Fibroblast of the aortic adventitia (primary cell): ENCODE measurements around the gene PKDREJ. TPM values are rescaled to one million over a fixed set of nuclear protein-coding genes. Genes with fewer than 3 reads are reported as not detected.

Source experiments
- DNase-seq: peaks from one replicate; pipeline ENCODE4 v3.0.0-alpha.2; 2010; ENCODE audit warnings: low read depth
- H3K4me3 ChIP-seq: 2 replicates; pipeline ENCODE4 v1.5.1; 2011; ENCODE audit warnings: low read depth, mild to moderate bottlenecking, control low read depth, low read length, moderate library complexity
- total RNA-seq: library from RNA; depleted of rRNA; stranded (reverse); fragments of >200 nt; gene quantifications from 2 replicates; pipeline ENCODE4 v1.2.3, GENCODE V29; 2012; ENCODE audit warnings: low replicate concordance
- TF ChIP-seq, protein P1 (sequence below): IDR thresholded peaks from 2 replicates; pipeline ENCODE4 v1.5.1; 2011; ENCODE audit warnings: mild to moderate bottlenecking, low read length, control low read depth, inconsistent platforms; ENCODE audit not compliant: insufficient read depth

The PKDREJ gene
- total RNA-seq, 1 donor, result 0.09 TPM

DNA sequence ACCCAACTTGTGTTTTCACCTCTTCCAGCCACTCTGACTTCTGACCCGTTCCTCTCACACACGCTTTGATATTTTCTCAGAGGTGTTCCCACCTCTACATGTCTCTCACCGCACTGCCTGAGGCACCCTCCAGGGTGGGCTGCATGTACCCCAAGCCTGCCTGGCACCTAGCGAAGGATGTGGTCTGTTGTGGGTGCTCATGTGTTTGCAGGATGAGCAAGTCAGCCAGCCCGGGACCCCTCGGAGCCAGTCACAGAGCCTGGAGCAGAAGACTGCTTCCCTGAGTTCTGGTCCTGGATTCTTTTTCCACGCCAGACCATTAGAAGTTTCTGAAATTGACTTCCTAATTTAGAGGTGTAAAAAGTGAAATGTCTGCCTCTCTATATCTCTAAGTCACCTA is 37.3 kb upstream of the PKDREJ start:
- no peak overlapping the region for H3K4me3 ChIP-seq
- TF ChIP-seq, protein P1, sequence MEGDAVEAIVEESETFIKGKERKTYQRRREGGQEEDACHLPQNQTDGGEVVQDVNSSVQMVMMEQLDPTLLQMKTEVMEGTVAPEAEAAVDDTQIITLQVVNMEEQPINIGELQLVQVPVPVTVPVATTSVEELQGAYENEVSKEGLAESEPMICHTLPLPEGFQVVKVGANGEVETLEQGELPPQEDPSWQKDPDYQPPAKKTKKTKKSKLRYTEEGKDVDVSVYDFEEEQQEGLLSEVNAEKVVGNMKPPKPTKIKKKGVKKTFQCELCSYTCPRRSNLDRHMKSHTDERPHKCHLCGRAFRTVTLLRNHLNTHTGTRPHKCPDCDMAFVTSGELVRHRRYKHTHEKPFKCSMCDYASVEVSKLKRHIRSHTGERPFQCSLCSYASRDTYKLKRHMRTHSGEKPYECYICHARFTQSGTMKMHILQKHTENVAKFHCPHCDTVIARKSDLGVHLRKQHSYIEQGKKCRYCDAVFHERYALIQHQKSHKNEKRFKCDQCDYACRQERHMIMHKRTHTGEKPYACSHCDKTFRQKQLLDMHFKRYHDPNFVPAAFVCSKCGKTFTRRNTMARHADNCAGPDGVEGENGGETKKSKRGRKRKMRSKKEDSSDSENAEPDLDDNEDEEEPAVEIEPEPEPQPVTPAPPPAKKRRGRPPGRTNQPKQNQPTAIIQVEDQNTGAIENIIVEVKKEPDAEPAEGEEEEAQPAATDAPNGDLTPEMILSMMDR, result no peak
- no peak for DNase-seq

DNA sequence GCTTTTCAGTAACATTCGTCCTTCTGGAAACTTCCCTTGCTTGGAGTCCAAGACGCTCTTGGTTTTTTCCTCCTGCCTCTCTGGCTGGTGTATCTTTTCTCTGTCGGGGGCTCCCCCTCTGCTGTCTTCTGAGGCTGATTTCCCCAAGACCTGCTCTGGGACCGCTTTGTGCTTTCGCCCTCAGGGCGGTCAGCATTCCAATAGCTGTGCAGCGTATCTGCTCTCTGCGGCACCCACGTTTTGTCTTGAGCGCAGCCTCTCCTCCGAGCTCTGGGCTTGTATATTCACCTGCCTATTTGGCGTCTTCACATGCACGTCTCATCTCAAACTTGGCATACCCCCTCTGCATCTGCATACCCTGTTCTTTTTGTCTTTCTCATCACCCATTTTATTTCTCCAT is 36.0 kb upstream of the PKDREJ start:
- TF ChIP-seq, protein P1, result no peak
- no peak overlapping the region for H3K4me3 ChIP-seq
- DNase-seq, result no peak

DNA sequence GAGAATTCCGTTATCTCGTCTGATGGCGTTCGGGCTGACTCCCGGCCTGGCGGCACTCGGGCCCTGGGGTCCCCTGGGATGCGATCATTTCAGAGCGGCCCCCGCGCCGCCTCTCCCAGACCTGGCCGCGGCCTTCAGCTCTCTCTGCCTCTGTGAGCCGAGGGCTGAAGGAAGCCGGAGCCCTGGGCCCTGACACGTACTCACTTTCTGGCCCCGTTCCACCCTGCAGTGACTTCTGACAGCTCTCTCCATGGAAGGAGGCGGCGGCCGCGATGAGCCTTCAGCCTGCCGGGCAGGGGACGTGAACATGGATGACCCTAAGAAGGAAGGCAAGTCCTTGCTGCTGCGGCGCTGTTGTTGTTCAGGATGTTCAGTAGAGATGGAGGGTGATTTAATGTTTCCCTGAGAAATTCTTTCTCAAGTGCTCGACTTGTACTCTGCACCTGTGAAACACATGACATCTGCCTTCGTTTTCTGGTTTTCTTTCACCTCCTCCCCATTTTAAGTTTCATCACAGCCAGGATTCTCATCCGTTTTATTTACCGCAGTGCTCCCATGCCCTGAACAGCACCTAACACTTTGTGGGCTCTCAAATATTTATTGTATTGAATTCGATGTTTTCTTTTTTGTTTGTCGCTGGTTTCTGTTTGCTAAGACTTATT is 34.1 kb upstream of the PKDREJ start:
- peak; percentile 20 for DNase-seq
- peak overlapping the region; percentile 76 for H3K4me3 ChIP-seq
- TF ChIP-seq, protein P1, result no peak

DNA sequence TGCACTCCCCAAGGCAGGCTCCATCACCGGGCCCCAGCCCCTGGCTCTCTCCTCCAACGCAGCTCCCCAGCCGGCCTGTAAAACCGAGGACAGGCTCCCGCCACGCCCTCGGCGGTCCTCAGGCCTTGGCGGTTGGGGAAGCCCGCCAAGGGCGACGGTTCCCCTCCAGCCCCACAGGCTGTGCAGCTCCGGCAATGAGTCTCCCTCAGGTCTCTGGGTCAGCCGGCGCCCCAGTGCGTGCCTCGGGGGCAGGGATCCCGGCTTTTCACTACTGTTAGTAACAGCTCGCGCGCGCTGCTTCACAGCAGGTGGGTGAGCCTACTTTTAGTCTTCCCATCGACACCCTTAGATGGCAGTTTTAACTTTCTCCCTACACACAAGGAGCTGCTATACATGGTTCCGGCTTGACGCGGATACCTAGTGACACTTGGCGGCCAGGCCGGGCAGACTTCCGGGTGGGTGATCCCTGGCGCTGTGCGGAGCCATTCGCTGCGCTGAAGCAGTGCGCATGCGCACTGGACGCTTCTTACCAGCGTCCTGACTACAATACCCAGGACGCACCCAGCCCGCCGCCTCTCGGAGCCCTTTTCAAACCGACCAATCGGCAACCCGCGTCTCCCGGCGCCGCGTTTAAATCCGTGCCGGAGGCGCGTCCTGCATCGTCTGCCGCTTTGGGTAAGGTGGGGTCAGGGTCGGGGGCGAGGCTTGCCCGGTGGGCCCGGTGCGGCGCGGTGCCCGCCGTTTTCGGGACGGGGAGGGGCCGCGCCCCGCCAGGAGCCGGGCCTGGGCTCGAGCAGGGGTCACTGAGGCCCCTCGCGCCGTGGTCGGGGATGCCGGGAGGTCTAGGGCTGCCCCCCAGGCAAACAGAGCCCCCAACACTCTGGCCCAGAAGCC is 33.4 kb upstream of the PKDREJ start, which contains the start of gene GTSE1:
Gene GTSE1 (plus strand): TSS at position 614 of the 894 bp plus-strand sequence. CDS start 531 bp downstream, outside the sequence.
- DNase-seq, result peak; percentile 97
- TF ChIP-seq, protein P1, result no peak

DNA sequence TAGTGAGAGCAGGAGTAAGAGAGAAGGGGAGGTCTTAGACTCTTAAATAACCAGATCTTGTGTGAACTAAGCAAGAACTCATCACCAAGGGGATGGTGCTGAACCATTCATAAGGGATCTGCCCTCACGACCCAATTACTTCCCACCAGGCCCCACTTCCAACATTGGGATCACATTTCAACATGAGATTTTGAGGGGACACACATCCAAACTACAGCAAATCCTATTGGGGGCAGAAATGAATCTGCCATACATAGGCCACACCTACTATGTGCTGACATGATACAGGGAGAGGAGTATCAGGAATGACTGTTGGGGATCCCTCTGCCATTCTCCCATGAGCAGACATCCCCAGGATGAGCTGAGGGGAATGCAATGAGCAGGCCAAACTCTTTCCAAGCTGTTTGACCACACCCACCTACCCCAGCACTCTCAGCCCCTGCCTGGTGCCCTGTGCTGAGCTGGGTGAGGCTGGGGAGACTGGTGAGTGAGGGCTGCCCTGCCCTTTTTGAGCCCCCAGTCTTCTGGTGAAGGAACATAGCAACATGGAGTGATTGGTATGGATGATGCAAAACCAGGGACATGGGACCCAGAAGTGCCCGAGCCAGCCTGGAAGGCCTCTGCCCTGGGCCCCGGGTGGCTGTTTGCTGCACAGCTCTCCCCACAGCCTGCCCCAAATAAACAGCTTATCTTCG is 32.3 kb upstream of the PKDREJ start:
- DNase-seq, result no peak
- TF ChIP-seq, protein P1, result no peak
- peak overlapping the region; percentile 76 for H3K4me3 ChIP-seq

More for the DNA sequence above, 33.4 kb upstream of the PKDREJ start, which contains the start of gene GTSE1:
- peak within 1 kb of the TSS; percentile 76 for H3K4me3 ChIP-seq

DNA sequence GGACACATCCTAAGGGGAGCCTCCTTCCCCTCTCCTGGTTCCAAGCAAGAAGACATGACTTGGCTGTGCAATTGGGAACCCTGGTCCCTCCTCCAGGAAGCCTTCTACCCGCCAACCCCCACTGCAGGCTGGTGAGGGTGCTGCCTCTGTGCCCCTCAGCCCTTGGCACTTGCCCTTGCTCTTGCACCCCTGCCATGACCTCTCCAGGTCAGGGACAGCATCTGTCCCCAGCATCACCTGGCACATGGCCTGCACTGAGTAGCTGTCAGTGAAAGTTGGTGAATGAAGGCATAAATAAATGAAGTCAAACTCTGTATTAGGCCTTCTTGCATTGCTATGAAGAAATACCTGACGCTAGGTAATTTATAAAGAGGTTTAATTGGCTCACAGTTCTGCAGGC is 31.6 kb upstream of the PKDREJ start:
- TF ChIP-seq, protein P1, result no peak

More for the DNA sequence above, 31.6 kb upstream of the PKDREJ start:
- H3K4me3 ChIP-seq, result no peak overlapping the region
- no peak for DNase-seq
